Right cardiac atrium (tissue), 5 donors: ENCODE results near the gene NOX5. TPM values are rescaled to one million over a fixed set of nuclear protein-coding genes. Genes with fewer than 3 reads are reported as not detected.

ENCODE experiments used
- ATAC-seq, 2 donors: fragments of 200-7000 bp; cut with Tn5 transposase; one replicate each; pipeline versions ENCODE4 v1.8.0 to v1.9.1; 2020; ENCODE audit warnings: moderate library complexity in 2 of 2, mild to moderate bottlenecking in 1 of 2
- DNase-seq, 3 donors: peaks; one replicate each; pipeline ENCODE4 v3.0.0-alpha.2; 2020
- H3K27ac ChIP-seq: one replicate; pipeline ENCODE4 v1.5.1; 2013; ENCODE audit warnings: mild to moderate bottlenecking, low read length, control low read depth, moderate library complexity
- H3K27me3 ChIP-seq: one replicate; pipeline ENCODE4 v1.6.1; 2013; ENCODE audit not compliant: control insufficient read depth, insufficient read depth
- H3K4me1 ChIP-seq: one replicate; pipeline ENCODE4 v1.6.1; 2013; ENCODE audit warnings: low read length; ENCODE audit not compliant: control insufficient read depth, insufficient read depth
- H3K4me3 ChIP-seq: one replicate; pipeline ENCODE4 v1.5.1; 2013; ENCODE audit warnings: low read length, control low read depth
- H3K9me3 ChIP-seq: one replicate; pipeline ENCODE4 v1.6.1; 2013; ENCODE audit warnings: low read length; ENCODE audit not compliant: control insufficient read depth
- WGBS: extraction: QIAGEN DNeasy Blood & Tissue Kit; methylation state at CpG from one replicate; pipeline ENCODE4 v1.1.7; 2013; 5-methylcytosine and 5-hydroxymethylcytosine counted together
- intact Hi-C, 4 donors: fragments of 100-400 bp; cut with DNase I; formaldehyde crosslinking; loops; one replicate each; pipeline versions ENCODE4 v1.11.0 to v1.14.0; 2022 to 2023
- polyA plus RNA-seq: library from polyadenylated mRNA; stranded (reverse); fragments of 200-250 nt; gene quantifications from one replicate; pipeline ENCODE4 v1.2.3, GENCODE V29; 2013
- total RNA-seq, 4 donors: library from RNA; stranded (reverse); fragmentation: NEBNext Ultra II Directional; extraction: Animal tissue kit (Norgen Biotek cat#: 25700); gene quantifications; one replicate each; pipeline ENCODE4 v1.2.1, GENCODE V29; 2021
- donor health status: healthy with polysubstance abuse.
- donor health status: DM: no; HTN: yes; CAD: no.
- donor health status: DM: no; HTN: no; CAD: no.
- donor health status: DM: no; HTN: yes; CAD: no; lungs with severe emphysema.
- donor health status: DM: yes; HTN: yes; CAD: no.

NOX5 gene
- total and polyA plus RNA-seq, 5 donors: 0.03 to 0.17 (median 0.07) TPM; not detected in 1

DNA sequence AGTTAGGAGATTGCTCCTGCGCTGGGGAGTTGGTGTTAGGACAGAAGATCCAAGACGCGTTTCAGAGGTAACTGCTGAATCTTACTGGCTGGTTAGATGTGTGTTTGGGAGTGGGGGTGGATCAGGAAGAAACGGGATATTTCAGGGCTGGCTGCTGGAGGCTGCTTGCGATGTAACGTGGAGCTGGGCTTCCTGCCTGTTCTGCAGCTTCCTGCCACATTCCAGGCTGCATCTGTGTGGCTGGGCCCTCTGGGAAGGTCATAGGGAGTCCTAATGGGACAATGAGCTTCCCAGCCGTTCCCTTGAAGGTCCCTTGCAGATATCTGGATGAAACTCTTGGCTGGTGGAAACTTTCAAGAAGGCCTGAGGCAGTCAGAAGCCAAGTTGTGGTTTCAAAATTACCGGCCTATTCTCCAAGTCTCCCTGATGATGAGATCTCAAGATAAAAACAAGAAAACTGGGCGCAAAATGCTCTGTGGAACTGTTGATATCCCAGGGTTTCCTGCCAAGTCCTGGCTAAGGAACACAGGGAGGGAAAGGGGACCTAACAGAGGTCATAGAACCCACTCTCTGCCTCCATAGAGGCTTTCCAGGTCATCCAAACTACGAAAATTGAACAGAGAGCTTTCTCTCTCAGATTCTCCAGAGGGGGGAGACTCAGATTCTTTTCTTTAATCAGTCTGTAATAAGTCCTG lies 67.0 kb downstream of the NOX5 start:
- 31% methylated on average over 10 of the region's 10 CpGs for WGBS
- Histone ChIP-seq H3K27ac (peak overlapping the region; percentile 92), H3K4me1 (peaks cover 17% of the 10 kb centered on the region), H3K4me3 (no peak overlapping the region), H3K9me3 (no peaks in the 10 kb centered on the region), H3K27me3 (no peaks in the 10 kb centered on the region)
- intact Hi-C loops: loop anchor here in 2 of 4 donors (5.0 to 10.0 kb wide), 2 partner anchors 81 to 83 kb away; partner anchors contain the start of gene GLCE (in 2 of the 2)
- ATAC-seq (peak; percentile 86 to 87), DNase-seq (peak; percentile 80 to 88 (median 88))

DNA sequence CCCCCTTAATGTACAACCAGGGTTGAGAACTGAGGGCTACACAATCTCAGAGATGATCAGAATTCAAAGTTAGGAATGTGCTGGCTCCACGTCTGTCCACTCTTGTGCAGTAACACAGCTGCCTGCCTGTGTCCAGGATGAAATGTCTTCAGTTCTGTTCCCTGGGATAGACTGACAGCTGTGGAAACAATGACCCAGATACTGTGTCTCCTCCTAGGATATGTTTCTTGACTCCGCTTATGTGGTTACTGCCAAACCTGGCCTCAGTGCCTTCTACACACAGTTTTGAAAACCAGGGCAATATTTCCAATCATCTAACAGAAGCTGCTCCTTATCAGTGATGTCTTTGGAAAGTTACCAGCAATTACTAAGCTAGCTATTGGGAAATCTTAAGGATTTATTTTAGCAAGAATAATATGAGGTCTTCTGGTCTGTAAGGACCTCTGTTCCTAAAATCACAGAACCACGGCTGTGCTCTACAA lies 67.6 kb downstream of the NOX5 start:
- ATAC-seq (peak; percentile 92 to 96), DNase-seq (peak; percentile 48 to 63 (median 58))
- no peak overlapping the region for H3K4me3 ChIP-seq
- peaks cover 17% of the 10 kb centered on the region for H3K4me1 ChIP-seq
- no peaks in the 10 kb centered on the region for H3K9me3 ChIP-seq
- WGBS: 36% methylated on average over 3 of the region's 3 CpGs
- intact Hi-C loops: loop anchor here in 2 of 4 donors (5.0 to 10.0 kb wide), 2 partner anchors 80 to 83 kb away; partner anchors contain the start of gene GLCE (in 2 of the 2)
- H3K27me3 ChIP-seq: no peaks in the 10 kb centered on the region
- H3K27ac ChIP-seq: peak overlapping the region; percentile 73

DNA sequence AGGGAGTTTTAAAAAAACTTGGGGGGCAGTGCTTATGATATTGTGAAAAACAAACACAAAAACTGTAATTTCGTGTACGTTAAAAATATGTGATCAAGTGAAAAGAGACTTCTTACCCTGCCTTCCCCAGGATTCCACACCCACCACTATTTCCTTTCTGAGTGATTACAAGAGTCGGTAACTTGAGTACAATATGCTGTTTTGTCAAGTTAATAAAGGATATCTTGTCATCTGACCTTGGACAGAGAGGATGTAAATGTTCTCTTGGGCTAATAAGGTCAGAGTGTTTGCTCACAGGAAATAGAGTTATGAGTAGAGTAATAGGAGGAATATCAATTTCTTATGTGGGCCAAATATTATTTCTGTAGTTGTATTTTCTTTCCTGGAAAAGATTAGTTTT lies 68.1 kb downstream of the NOX5 start:
- Histone ChIP-seq H3K4me1 (peaks cover 17% of the 10 kb centered on the region), H3K27me3 (no peaks in the 10 kb centered on the region), H3K9me3 (no peaks in the 10 kb centered on the region), H3K27ac (no peak overlapping the region), H3K4me3 (no peak overlapping the region)
- intact Hi-C loops: loop anchor here in 2 of 4 donors (5.0 to 10.0 kb wide), 2 partner anchors 80 to 82 kb away; partner anchors contain the start of gene GLCE (in 2 of the 2)
- ATAC-seq: peak; percentile 20 to 64
- 35% methylated on average over 3 of the region's 3 CpGs for WGBS
- DNase-seq: no peak

DNA sequence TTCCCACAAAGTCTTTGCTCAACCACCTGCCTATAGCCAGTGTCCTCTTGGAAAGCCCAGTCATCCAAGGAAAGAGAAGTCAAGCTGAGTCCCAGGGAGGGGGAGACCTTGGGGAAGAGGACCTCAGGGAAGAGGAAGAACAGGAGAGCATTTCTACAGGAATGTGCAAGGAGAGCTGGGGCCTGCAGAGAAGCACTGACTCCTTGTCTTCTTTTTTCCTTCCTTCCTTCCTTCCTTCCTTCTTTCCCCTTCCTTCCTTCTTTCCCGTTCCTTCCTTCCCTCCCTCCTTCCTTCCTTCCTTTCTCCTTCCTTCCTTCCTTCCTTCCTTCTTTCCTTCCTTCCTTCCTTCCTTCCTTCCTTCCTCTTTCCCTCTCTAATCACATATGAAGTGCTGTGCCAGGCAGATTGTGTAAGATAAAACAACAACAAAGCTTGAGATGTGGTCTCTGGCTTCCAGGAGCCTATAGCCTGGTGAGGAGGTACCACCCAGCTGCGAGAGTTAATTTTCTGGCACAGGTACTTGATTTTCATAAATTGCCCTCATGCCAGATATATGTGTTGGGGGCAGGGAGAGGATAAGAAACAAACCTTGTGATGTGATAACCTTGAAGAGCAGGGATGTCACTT lies 70.0 kb downstream of the NOX5 start:
- Histone ChIP-seq H3K27me3 (no peaks in the 10 kb centered on the region), H3K4me1 (peaks cover 17% of the 10 kb centered on the region), H3K9me3 (no peaks in the 10 kb centered on the region), H3K4me3 (no peak overlapping the region), H3K27ac (no peak overlapping the region)
- DNase-seq (no peak), ATAC-seq (no peak)
- 70% methylated on average over 2 of the region's 2 CpGs for WGBS
- intact Hi-C loops: loop anchor here in 2 of 4 donors (5.0 to 10.0 kb wide), 2 partner anchors 78 to 80 kb away; partner anchors contain the start of gene GLCE (in 2 of the 2)

DNA sequence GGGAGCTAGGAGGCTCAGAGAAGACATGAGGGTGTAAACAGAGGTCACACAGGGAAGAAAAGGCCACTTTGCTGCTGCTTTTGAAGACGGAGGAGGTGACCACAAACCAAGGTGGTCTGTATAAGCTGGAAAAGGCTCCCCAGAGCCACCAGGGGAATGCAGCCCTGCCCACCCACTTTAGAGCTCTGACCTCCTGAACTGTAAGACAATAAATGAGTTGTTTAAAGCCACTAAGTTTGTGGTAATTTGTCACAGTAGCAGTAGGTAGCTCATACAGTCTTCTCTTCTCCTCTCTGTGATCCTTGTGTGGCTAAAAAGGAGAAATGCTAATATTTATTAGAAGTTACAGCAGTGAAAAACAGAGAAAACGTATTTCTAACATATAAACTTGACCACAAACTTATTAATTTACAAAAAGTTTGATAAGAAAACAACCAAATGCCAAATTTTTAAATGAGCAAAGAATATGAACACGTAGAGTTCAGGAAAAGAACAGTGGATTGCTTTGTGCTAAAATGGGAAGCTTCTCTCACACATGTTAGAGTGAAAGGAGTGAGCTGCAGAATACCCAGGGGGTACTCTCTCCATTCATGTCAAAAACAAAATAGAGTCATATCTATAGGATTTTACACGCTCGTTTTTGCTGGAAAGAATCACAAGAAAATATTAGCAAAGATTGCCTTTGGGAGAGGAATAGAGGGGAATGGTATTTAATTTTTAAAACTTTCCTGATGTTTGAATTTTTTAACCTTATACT lies 71.0 kb downstream of the NOX5 start:
- intact Hi-C loops: loop anchor here in 1 of 4 donors (10.0 kb wide), 1 partner anchor 79 kb away; the partner anchor contains the start of gene GLCE
- H3K4me3 ChIP-seq: no peak overlapping the region
- H3K27me3 ChIP-seq: no peaks in the 10 kb centered on the region
- no peak for DNase-seq
- H3K27ac ChIP-seq: no peak overlapping the region
- H3K9me3 ChIP-seq: no peaks in the 10 kb centered on the region
- 61% methylated on average over 5 of the region's 5 CpGs for WGBS
- ATAC-seq: no peak
- H3K4me1 ChIP-seq: peaks cover 16% of the 10 kb centered on the region

DNA sequence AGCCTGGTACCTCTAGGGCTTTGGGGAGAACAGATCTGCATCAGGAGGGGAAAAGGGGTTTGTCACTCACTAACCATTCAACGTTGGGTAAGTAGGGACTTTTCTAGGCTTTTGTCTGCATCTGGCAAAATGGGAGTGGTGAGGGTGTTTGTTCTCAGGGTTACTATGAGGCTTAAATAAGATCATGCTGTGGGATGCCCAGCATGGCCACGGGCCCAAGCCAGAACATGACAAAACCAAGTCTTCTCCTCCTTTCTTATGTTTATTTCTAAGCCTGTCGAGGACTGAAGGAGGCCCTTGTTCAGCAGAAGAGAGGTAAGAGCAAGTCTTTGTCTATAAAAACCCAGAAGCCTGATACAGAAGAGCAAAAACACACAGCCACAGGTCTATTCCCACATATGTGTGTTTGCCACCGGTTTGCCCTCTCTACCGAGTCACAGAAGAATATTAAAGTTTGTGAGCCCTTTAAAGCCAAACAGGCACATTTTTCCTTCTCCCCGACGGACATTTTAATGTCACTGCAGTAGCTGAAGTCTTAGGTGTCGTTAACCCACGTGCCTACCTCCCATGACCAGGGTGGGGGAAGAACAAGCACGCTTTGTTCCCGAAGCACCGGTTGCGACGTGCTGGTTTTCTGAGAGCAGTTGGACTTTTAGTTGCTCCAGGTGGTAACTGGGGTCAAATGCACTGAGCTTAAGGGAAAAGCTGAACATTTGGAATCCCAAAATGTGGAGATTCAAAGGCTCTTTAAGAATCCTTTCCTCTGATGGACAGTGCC lies 72.1 kb downstream of the NOX5 start:
- Histone ChIP-seq H3K9me3 (no peaks in the 10 kb centered on the region), H3K4me3 (no peak overlapping the region), H3K27ac (no peak overlapping the region), H3K27me3 (no peaks in the 10 kb centered on the region), H3K4me1 (peaks cover 9% of the 10 kb centered on the region)
- DNase-seq (no peak), ATAC-seq (no peak)
- intact Hi-C loops: loop anchor here in 1 of 4 donors (10.0 kb wide), 1 partner anchor 78 kb away; the partner anchor contains the start of gene GLCE
- 84% methylated on average over 14 of the region's 14 CpGs for WGBS

DNA sequence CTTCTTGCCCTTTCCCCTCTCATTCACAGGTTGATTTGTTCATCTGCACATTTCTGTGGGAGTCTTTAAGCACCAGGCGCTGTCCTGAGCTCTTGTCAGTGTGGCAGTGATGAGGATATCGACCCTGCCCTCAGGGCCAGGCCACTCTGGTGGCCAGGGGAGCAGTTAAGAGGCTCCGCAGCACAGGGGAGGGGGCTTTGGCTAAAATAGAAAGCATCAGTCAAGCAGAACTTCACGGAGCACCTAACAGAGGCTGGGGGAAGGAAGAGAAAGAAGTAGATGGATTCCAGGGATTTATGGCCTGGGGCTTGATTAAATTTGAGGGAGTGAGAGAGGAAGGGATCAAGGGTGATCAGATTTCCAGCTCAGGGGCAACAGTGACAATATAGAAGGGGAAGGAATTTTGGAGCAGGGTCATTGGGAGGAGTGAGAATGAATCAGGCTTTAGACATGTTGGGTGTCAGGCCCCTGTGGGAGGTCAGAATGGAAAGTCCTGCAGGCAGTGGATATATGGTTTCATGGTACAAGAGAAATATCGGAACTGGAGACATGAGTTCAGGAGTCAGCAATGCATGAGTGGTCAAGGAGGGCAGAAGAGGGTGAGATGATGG lies 73.0 kb downstream of the NOX5 start:
- Histone ChIP-seq H3K4me1 (peaks cover 9% of the 10 kb centered on the region), H3K4me3 (no peak overlapping the region), H3K9me3 (no peaks in the 10 kb centered on the region), H3K27ac (no peak overlapping the region), H3K27me3 (no peaks in the 10 kb centered on the region)
- no peak for ATAC-seq
- DNase-seq: no peak
- WGBS: 93% methylated on average over 5 of the region's 5 CpGs
- intact Hi-C loops: loop anchor here in 1 of 4 donors (10.0 kb wide), 1 partner anchor 77 kb away; the partner anchor contains the start of gene GLCE

DNA sequence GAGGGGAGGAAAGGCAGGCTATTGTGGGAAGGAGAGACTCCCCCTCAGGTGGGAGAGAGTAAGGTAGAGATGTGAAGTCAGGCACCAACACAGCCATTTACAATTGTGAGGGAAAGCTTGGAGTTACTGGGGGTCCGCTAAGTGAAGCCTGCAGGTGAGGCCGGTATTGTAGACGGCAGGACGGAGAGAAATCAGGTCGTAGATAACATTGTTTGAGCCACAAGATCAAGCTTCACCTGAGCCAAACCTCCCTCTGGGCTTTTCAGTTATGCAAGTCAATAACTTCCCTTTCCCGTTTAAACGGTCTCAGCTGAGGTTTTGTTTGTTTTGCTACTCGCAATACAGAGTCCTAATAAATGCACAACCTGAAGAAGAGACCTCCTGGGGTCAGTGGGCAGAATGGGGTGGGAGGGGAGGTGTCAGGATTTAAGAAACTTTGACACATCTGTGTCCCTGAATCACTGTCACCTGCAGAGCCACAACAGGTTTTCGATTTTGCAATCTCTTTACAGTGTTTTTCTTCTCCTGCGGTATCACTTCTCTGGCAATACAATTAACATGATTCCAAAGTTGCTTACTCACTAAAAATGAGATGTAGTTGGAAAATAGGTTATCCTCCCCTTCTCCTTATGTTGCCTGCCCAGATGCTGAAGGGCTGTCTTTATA lies 73.9 kb downstream of the NOX5 start:
- H3K27ac ChIP-seq: no peak overlapping the region
- intact Hi-C loops: loop anchor here in 1 of 4 donors (10.0 kb wide), 1 partner anchor 76 kb away; the partner anchor contains the start of gene GLCE
- 59% methylated on average over 10 of the region's 10 CpGs for WGBS
- DNase-seq (no peak), ATAC-seq (no peak)
- no peaks in the 10 kb centered on the region for H3K27me3 ChIP-seq
- peaks cover 5% of the 10 kb centered on the region for H3K4me1 ChIP-seq
- H3K4me3 ChIP-seq: no peak overlapping the region
- no peaks in the 10 kb centered on the region for H3K9me3 ChIP-seq

DNA sequence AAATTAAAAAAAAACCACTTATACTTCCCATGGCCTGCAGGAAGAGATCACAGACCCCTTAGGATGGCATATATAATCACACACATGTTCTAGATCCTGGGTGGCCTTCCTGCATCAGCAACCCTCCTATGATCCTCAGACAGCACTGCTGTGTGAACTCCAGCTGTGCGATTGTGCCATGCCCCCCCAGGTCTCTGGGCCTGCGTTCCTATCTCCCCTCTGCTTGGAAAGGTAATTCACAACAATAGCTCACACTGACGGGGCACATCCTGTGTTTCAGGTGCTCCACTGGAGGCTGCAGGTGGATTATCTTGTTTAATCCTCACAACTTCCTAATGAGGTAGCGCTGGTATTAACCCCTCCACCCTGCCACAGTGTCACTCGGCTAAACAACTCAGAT lies 74.8 kb downstream of the NOX5 start:
- no peaks in the 10 kb centered on the region for H3K27me3 ChIP-seq
- intact Hi-C loops: loop anchor here in 1 of 4 donors (10.0 kb wide), 1 partner anchor 76 kb away; the partner anchor contains the start of gene GLCE
- WGBS: 91% methylated on average over 5 of the region's 5 CpGs
- H3K4me1 ChIP-seq: peaks cover under 1% of the 10 kb centered on the region
- ATAC-seq (no peak), DNase-seq (no peak)
- H3K4me3 ChIP-seq: no peak overlapping the region
- H3K9me3 ChIP-seq: no peaks in the 10 kb centered on the region
- no peak overlapping the region for H3K27ac ChIP-seq
